Measurements from ENCODE around the gene DIRAS3. TPM values are rescaled to one million over a fixed set of nuclear protein-coding genes. Genes with fewer than 3 reads are reported as not detected.
"Not testable (repeated sequence)": the region's sequence is repeated elsewhere in the genome, so short reads cannot be mapped to it uniquely, and the experiment has no call there.

The DIRAS3 gene
- total RNA-seq, 1 donor from 2014 or later = 2.7 TPM

DNA sequence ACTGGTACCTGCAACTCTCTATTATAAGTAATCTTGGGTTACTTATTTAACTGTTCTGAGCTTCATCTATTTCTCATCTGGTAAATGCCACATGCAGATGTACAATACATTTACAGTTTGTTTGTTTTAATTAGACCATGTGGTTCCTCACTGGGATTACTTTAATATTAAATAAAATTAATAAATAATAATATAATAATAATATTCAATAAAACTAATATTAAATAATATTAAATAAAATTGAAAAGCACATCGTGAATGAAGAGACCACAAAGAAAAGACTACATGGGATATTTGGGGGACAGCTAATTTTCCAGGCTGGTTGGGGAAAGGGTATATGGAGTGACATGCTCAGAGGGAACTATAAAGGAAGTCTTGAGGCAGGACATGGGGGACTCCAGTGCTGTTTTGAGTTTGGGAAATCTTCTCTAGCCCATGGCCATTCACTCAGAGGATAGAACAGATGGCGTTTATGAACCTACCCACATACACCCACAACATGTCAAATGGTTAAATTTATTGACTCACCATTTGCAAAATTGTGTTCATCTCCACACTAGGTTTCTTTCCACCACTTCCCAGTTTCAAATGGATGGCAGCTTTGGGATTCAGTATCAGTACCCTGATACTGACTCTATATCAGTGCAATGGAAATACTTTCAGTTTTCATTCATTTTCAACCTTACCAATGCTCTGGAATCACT, 25.6 kb downstream of the DIRAS3 start:
- no peak for DNase-seq (ENCODE audit: low spot score)

DNA sequence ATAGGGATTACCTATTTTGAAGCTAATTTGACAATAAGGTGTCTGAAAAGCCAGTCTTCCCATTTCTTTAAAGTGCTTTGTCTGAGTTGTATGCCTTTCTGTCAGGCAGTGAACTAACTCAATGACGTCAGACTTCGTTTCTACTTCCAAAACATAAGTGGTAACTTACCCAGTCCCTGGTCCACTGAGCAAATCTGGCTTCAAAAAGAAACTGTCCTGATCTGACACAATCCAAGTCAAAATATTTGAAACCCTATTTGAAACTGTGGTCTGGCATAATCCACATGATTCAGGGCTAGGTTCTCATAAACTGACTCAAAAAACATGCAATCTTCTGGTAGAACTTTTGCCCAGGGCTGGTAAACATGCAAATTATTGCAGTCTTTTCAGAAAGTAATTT, 34.0 kb downstream of the DIRAS3 start:
- no peak for DNase-seq (ENCODE audit: low spot score)

DNA sequence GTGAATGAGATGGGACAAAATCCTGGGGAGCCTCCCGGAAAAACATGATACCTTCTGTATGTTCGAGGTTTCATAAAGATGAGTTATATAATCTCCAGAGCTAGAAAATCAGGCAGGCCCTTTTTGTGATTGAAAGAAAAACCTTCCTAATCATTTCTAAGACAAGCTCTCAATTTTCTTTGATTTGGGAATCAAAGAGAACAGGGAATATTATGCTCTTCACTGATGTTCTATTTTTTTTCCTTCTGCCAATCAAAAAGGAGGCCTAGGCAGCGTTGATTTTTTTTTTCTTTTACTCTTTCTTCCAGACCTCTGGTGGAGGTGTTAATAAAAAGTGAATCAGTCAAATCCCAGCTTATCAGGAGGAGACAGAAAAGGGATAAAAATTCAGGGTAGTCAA, 34.5 kb downstream of the DIRAS3 start:
- no peak for DNase-seq (ENCODE audit: low spot score)

DNA sequence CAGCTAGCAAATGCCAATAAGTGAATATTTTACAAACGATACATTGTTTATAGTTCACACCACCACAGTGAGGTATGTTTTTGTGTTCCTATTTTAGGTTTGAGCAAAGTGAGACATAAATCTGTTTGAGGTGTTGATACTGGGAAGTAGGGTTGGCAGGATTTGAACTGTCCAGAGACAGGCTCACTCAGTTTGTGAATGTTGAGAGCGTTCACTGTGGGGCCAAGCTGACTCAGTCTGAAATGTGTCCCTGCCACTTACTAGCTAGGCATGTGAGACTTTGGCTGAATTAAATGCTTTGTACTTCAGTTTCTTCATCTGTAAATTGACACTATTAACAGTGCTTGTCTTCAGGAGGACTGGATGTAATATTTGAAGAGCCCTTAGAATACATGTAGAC, 35.1 kb downstream of the DIRAS3 start:
- no peak for DNase-seq (ENCODE audit: low spot score)

DNA sequence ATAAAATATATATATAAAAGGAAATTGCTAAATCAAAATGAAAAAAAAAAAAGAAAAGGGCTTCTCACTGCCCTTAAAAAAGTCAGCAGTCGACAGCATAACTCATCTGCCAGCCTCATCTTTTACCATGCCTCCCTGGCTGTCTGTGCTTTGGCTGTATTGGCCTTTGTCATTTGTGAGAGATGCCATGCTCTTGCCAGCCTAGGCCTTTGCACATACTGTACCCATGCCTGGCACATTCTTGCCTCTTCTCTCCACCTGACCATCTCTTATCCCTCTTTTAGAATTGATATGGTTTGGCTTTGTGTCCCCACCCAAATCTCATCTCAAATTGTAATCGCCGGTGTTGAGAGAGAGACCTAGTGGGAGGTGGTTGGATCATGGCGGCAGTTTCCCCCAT, 37.1 kb downstream of the DIRAS3 start:
- no peak for DNase-seq (ENCODE audit: low spot score)

DNA sequence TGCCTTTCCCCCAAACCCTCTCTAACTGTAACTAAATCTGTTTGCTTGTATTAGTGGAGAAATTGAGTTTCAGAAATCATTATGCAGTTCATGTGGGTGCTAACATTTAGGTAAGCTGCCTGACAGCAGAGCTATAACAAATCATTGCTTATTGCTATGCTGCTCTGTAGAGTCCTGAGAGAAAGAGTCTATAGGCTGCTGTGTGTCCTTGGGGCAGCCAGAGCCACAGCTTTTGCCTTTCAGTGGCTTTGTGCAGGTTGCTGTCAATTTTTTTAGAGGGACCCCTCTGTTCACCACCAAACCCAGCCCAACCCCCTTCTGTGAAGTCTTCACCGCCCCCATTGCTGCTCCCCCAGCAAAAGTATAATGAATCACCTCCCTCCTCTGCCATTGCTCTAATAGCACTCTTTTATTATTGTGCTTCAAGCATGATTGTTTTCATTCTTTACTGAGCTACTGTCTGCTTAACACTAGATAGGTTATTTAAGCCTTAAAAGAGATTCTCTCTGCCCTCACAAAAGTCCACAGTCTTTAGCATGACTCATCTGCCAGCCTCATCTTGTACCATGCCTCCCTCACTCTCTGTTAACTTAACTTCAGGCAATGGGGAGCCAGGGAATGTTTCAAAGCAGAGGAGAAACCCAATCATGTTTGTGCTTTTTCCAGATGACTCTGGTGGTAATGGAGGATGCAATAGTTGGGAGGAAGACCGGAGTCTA, 38.6 kb downstream of the DIRAS3 start:
- no peak for DNase-seq (ENCODE audit: low spot score)

DNA sequence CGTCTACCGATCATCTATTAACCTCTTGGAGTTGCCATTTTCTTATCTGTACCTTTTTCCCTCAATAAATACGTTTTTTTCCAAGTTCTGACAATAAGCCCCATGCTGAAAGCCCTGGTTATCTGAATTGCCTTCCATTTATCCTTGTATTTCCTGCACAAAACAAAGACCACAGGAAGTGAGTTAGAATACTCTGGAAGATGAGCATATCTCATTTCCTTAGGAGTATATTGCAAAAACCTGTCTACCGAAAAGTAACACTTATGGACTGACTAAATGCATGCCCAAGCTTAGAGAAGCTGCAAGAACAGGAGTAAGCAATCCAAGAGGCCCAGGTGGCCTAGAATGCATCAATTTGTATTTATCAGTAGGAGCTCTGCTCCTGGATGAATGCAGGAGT, 39.9 kb downstream of the DIRAS3 start:
- no peak for DNase-seq (ENCODE audit: low spot score)

DNA sequence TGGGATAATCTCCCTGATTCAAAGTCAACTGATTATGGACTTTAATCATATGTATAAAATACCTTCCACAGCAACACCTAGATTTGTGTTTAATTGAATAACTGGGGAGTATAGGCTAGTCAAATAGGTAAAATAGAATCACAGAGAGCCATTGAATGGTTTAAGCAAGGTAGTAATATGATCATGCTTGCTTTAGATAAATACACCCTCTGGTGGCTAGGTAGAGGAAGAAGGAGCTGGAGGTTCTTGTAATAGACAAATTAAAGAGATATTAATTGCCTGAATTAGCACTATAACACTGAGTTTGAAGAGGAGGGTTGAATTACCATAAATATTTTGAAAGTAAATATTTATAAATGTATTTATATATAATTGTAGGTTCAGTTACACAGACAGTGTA, 40.3 kb downstream of the DIRAS3 start:
- DNase-seq (ENCODE audit: low spot score) = no peak

DNA sequence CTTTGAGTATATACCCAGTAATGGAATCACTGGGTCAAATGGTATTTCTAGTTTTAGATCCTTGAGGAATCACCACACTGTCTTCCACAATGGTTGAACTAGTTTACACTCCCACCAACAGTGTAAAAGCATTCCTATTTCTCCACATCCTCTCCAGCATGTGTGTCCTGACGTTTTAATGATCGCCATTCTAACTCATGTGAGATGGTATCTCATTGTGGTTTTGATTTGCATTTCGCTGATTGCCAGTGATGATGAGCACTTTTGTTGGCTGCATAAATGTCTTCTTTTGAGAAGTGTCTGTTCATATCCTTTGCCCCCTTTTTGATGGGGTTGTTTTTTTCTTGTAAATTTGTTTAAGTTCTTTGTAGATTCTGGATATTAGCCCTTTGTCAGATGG, 46.8 kb downstream of the DIRAS3 start:
- not testable (repeated sequence) for DNase-seq (ENCODE audit: low spot score)

DNA sequence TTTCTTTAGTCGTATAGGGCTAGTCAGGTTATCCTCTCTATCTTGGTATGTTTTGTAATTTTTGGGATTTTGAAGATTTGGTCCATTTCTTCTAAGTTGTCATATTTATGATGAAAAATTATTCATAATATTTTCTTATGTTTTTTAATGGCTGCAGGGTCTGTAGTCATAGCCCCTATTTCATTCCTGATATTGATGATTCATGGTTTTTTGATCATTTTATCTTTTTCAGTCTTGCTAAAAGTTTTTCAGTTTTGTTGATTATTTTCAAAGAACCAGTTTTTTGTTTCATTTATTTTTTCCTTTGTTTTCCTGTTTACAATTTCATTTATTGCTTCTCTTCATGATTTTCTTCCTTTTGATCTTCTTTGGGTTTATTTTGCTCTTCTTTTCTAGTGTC, 50.2 kb downstream of the DIRAS3 start:
- no peak for DNase-seq (ENCODE audit: low spot score)

DNA sequence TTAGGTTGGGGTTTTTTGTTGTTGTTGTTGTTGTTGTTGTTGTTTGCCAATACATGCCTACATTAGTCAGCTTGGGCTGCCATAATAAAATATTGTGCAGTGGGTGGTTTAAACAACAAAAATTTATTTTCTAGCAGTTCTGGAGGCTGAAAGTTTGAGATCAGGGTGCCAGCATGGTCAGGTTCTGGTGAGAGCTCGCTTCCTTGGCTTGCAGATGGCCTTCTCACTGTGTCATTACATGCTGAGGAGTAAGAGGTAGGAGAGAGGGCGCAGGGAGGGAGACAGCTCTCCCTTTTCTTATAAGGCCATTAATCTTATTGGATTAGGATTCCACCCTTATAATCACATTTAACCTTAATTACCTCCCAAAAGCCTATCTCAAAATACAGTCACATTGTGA, 52.7 kb downstream of the DIRAS3 start:
- no peak for DNase-seq (ENCODE audit: low spot score)

Other genes starting within 250 kb of the DIRAS3 start
- 68.4 TPM for gene GNG12, start 217.2 kb downstream of the DIRAS3 start, total RNA-seq
- gene WLS, start 181.9 kb upstream of the DIRAS3 start, total RNA-seq = 186 TPM

Data from ureter (tissue), 1 donor.